HL-60 (cell line): ENCODE measurements around the gene IL36B.

Experiments
- CTCF ChIP-seq: IDR thresholded peaks from one replicate; pipeline ENCODE4 v1.5.1; 2011; ENCODE audit warnings: low read length, control low read depth, inconsistent platforms; ENCODE audit not compliant: insufficient read depth
- GABPA ChIP-seq: IDR thresholded peaks from 2 replicates; pipeline ENCODE4 v1.6.1; 2012; ENCODE audit warnings: low read depth
- POLR2AphosphoS5 ChIP-seq: IDR thresholded peaks from 2 replicates; pipeline ENCODE4 v1.6.1; 2012; ENCODE audit warnings: low read depth
- REST ChIP-seq: IDR thresholded peaks from 2 replicates; pipeline ENCODE4 v1.6.1; 2012; ENCODE audit warnings: low read depth; ENCODE audit not compliant: insufficient replicate concordance

GRCh38 chr2:113046465-113046864 lies 6.2 kb downstream of the IL36B start:
- TF ChIP-seq CTCF (no peak), REST (no peak), POLR2AphosphoS5 (no peak), GABPA (no peak)
